Heart right ventricle (tissue), 16 donors: ENCODE data around the gene GRID1. TPM values are rescaled to one million over a fixed set of nuclear protein-coding genes. Genes with fewer than 3 reads are reported as not detected.
A peak's percentile ranks its signal among the peaks of the same experiment; 100 is the strongest.

Source experiments
- ATAC-seq, 8 donors: fragments of 200-7000 bp; cut with Tn5 transposase; one replicate each; pipeline ENCODE4 v1.9.1; 2020; ENCODE audit warnings: mild to moderate bottlenecking in 8 of 8, moderate library complexity in 8 of 8, moderate number of reproducible peaks in 1 of 8
- DNase-seq, 2 donors: peaks; one replicate each; pipeline ENCODE4 v3.0.0-alpha.2; 2020
- H3K27ac ChIP-seq, 10 donors: fragments of 200-600 bp; sonication (generic) in 2 of 10; one replicate each; pipeline versions ENCODE4 v1.5.0 to v1.8.0; 2020 to 2022; ENCODE audit warnings: mild to moderate bottlenecking in 3 of 10
- H3K27me3 ChIP-seq, 7 donors: fragments of 200-600 bp; one replicate each; pipeline ENCODE4 v1.8.0; 2021 to 2022; ENCODE audit warnings: mild to moderate bottlenecking in 2 of 7
- H3K36me3 ChIP-seq, 9 donors: fragments of 200-600 bp; sonication (generic) in 1 of 9; one replicate each; pipeline versions ENCODE4 v1.5.0 to v1.8.0; 2020 to 2022; ENCODE audit warnings: mild to moderate bottlenecking in 2 of 9
- H3K4me1 ChIP-seq, 9 donors: fragments of 200-600 bp; sonication (generic) in 1 of 9; one replicate each; pipeline versions ENCODE4 v1.5.0 to v1.8.0; 2020 to 2022; ENCODE audit warnings: mild to moderate bottlenecking in 4 of 9
- H3K4me3 ChIP-seq, 10 donors: fragments of 200-600 bp; sonication (generic) in 2 of 10; one replicate each; pipeline versions ENCODE4 v1.5.0 to v1.8.0; 2020 to 2022; ENCODE audit warnings: mild to moderate bottlenecking in 7 of 10, moderate library complexity in 2 of 10
- H3K9me3 ChIP-seq, 11 donors: fragments of 200-600 bp in 10 of 11; sonication (generic) in 2 of 11; one replicate each; pipeline versions ENCODE4 v1.5.0 to v1.8.0; 2013 to 2022; ENCODE audit warnings: mild to moderate bottlenecking in 2 of 11, control low read depth in 1 of 11, moderate library complexity in 1 of 11
- WGBS, 2 donors: extraction: QIAGEN DNeasy Blood & Tissue Kit; methylation state at CpG; one replicate each; pipeline ENCODE4 v1.1.7; 2013; ENCODE audit warnings: inconsistent platforms in 1 of 2; 5-methylcytosine and 5-hydroxymethylcytosine counted together
- intact Hi-C, 10 donors: fragments of 100-400 bp; cut with DNase I; formaldehyde crosslinking; loops; one replicate each; pipeline versions ENCODE4 v1.11.1 to v1.14.2; 2022
- polyA plus RNA-seq, 2 donors: library from polyadenylated mRNA; stranded (reverse); fragments of 200-250 nt; gene quantifications; one replicate each; pipeline ENCODE4 v1.2.3, GENCODE V29; 2013
- total RNA-seq, 10 donors: library from RNA; stranded (reverse); fragmentation: NEBNext Ultra II Directional in 3 of 10; extraction: Animal tissue kit (Norgen Biotek cat#: 25700) in 3 of 10; gene quantifications; one replicate each; pipeline versions ENCODE4 v1.2.1 to v1.2.4, GENCODE V29; 2021 to 2023
- TF ChIP-seq, protein P1 (sequence below), 9 donors: fragments of 200-600 bp; sonication (generic) in 2 of 9; IDR thresholded peaks; one replicate each; pipeline versions ENCODE4 v1.5.0 to v1.8.0; 2021 to 2022; ENCODE audit warnings: antibody characterized with exemption in 9 of 9, mild to moderate bottlenecking in 5 of 9, moderate library complexity in 1 of 9
- donor health status: Arrhythmogenic right ventricular cardiomyopathy.
- donor health status: ischemic (EF 13 %, LVEDD 7.1; RV severe dilation, severe dysfunction).
- donor health status: healthy with polysubstance abuse.
- donor health status: DM: no; HTN: yes; CAD: no.
- donor health status: DM: no; HTN: no; CAD: no.
- donor health status: ischemic (EF 25% LVEDD 6.9; RV normal size, moderate dysfunction).
- donor health status: ischemic (EF 25% LVEDD 5.7; RV mildly dilated, moderate dysfunction).
- donor health status: healthy.
- donor health status: DM: yes; HTN: yes; CAD: no.
- donor health status: Ischemic cardiomyopathy.
- donor health status: ischemic (EF 35%, LVEDD 5.7; RV mildly dilated, moderate dysfunction).
- donor health status: nonischemic (EF 11% LVEDD 7.7; RV severe dilation, severe dysfunction).
- donor health status: DM: yes; HTN: yes; CAD: no.
- donor health status: PGD.
- donor health status: ischemic (EF 29% LVEDD 5.4; RV normal size, mild dysfunction).
- donor health status: nonischemic (EF 23%, LVEDD 6.1; RV moderate dilation, normal function).

GRID1 gene
- total and polyA plus RNA-seq, 12 donors, result 0.44 to 3.4 (median 1.5) TPM

- DNase-seq (no peak), ATAC-seq (no peak)
- Histone ChIP-seq H3K36me3 (no peaks in the 10 kb centered on the region), H3K27ac (no peak overlapping the region), H3K27me3 (no peaks in the 10 kb centered on the region), H3K4me1 (peaks cover 0 to 38% (median 22%) of the 10 kb centered on the region in 9 donors), H3K9me3 (no peaks in the 10 kb centered on the region), H3K4me3 (no peak overlapping the region)
- 75 to 78% methylated on average over 5 of the region's 5 CpGs for WGBS, 2 donors
- TF ChIP-seq, protein P1, sequence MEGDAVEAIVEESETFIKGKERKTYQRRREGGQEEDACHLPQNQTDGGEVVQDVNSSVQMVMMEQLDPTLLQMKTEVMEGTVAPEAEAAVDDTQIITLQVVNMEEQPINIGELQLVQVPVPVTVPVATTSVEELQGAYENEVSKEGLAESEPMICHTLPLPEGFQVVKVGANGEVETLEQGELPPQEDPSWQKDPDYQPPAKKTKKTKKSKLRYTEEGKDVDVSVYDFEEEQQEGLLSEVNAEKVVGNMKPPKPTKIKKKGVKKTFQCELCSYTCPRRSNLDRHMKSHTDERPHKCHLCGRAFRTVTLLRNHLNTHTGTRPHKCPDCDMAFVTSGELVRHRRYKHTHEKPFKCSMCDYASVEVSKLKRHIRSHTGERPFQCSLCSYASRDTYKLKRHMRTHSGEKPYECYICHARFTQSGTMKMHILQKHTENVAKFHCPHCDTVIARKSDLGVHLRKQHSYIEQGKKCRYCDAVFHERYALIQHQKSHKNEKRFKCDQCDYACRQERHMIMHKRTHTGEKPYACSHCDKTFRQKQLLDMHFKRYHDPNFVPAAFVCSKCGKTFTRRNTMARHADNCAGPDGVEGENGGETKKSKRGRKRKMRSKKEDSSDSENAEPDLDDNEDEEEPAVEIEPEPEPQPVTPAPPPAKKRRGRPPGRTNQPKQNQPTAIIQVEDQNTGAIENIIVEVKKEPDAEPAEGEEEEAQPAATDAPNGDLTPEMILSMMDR (IDR thresholded peaks at IDR 0.05), result no peak
- intact Hi-C loops, result no loop called here
Measured at GRCh38 chr10:85926136-85926535, 440.5 kb downstream of the GRID1 start.

DNA sequence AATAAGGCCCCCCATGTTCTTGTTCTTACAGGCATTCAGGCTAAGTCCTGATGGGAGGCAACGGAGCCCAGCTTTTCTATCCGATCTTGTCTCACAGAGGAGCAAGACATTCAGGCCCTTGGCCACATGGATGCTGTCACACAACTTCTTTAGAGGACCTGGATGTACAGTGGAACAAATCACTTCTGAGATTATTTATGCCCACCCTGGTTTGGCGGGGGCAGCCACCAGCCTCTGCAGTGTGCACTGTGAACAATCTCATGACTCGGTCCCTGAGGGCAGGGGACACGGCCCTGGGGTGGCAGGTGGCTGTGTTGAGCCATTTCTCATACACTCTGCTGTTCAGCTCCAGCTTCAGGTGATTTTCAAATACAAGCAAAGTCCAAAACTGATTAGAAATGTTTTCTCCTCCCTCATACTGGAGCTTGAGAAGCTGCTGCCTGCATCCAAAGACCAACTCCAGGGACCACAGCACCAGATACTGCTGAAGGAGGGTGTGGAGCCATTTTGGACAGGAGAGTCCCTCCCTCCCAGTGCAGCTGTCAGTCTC, 441.3 kb downstream of the GRID1 start:
- no peak overlapping the region for H3K4me3 ChIP-seq
- H3K27me3 ChIP-seq, result no peaks in the 10 kb centered on the region
- TF ChIP-seq, protein P1 (IDR thresholded peaks at IDR 0.05), result no peak
- DNase-seq, result no peak
- no peak for ATAC-seq
- 91 to 92% methylated on average over 5 of the region's 5 CpGs for WGBS, 2 donors
- intact Hi-C loops, result no loop called here
- no peak overlapping the region for H3K27ac ChIP-seq
- no peaks in the 10 kb centered on the region for H3K36me3 ChIP-seq
- H3K9me3 ChIP-seq, result no peaks in the 10 kb centered on the region
- peaks cover 0 to 31% (median 15%) of the 10 kb centered on the region in 9 donors for H3K4me1 ChIP-seq

GRCh38 chr10:85924382-85925102, 442.1 kb downstream of the GRID1 start:
- no peak overlapping the region for H3K27ac ChIP-seq
- intact Hi-C loops, result no loop called here
- no peaks in the 10 kb centered on the region for H3K36me3 ChIP-seq
- no peaks in the 10 kb centered on the region for H3K9me3 ChIP-seq
- TF ChIP-seq, protein P1 (IDR thresholded peaks at IDR 0.05), result no peak
- ATAC-seq, result no peak
- H3K27me3 ChIP-seq, result no peaks in the 10 kb centered on the region
- H3K4me1 ChIP-seq, result peaks cover 0 to 32% (median 14%) of the 10 kb centered on the region in 9 donors
- WGBS, 2 donors, result 89 to 93% methylated on average over 7 of the region's 7 CpGs
- DNase-seq, result no peak
- no peak overlapping the region for H3K4me3 ChIP-seq

- Histone ChIP-seq H3K27me3 (peaks cover 0 to 4% (median 0%) of the 10 kb centered on the region in 7 donors), H3K27ac (no peak overlapping the region), H3K4me1 (peaks cover 0 to 14% (median 0%) of the 10 kb centered on the region in 9 donors), H3K9me3 (no peaks in the 10 kb centered on the region), H3K36me3 (no peaks in the 10 kb centered on the region), H3K4me3 (no peak overlapping the region)
- DNase-seq (peak in 1 of 2 donors; percentile 18), ATAC-seq (peak in 1 of 8 donors; percentile 39)
- intact Hi-C loops, result no loop called here
- WGBS, 2 donors, result 42 to 59% methylated on average over 9 of the region's 9 CpGs
- TF ChIP-seq, protein P1 (IDR thresholded peaks at IDR 0.05), result no peak
Measured at GRCh38 chr10:85922356-85923129, 444.1 kb downstream of the GRID1 start.
